GM19468 (cell line): ENCODE measurements around the gene ECEL1.
"Not testable (repeated sequence)": the region's sequence is repeated elsewhere in the genome, so short reads cannot be mapped to it uniquely, and the experiment has no call there.

Experiments used
- ATAC-seq: cut with Tn5 transposase; IDR thresholded peaks from one replicate; pipeline ENCODE4 v1.9.1; 2021; ENCODE audit warnings: mild to moderate bottlenecking, moderate library complexity, moderate number of reproducible peaks; ENCODE audit not compliant: unreplicated experiment; ENCODE audit errors: extremely low read depth

ECEL1 gene, protein sequence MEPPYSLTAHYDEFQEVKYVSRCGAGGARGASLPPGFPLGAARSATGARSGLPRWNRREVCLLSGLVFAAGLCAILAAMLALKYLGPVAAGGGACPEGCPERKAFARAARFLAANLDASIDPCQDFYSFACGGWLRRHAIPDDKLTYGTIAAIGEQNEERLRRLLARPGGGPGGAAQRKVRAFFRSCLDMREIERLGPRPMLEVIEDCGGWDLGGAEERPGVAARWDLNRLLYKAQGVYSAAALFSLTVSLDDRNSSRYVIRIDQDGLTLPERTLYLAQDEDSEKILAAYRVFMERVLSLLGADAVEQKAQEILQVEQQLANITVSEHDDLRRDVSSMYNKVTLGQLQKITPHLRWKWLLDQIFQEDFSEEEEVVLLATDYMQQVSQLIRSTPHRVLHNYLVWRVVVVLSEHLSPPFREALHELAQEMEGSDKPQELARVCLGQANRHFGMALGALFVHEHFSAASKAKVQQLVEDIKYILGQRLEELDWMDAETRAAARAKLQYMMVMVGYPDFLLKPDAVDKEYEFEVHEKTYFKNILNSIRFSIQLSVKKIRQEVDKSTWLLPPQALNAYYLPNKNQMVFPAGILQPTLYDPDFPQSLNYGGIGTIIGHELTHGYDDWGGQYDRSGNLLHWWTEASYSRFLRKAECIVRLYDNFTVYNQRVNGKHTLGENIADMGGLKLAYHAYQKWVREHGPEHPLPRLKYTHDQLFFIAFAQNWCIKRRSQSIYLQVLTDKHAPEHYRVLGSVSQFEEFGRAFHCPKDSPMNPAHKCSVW

DNA sequence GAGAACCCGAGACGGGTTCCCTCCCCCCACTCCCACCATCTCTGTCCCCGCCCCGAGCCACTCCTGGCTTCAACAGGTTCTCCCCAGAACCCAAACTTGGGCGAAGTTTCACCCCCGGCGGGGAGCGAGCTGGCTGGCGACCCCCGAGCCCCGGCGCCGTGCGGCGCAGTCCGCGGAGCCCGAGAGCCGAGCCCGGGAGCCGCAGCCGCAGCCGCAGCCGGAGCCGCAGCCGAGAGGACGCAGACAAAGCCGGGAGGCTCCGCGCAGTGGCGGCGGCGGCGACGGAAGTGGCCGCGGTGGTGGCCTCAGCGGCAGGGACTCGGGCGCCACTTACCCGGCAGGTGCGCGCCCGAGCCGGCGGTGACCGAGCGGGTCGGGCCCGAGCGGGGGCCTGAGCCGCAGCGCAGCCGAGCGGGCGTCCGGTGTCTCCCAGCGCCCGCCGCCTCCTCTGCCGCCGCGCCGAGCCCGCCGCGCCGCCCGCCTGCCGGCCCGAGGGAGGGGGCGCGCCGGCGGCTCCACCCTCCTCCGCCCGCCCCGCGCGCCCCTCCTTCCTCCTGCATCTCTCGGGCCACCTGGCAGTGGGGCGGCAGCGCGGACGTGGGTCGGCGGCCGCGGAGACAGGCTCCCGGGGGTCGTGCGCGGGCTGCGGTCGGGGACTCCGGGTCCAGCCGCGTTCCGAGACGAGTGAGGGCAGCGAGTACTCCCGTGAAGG is at the start of gene ECEL1:
TSS of gene ECEL1 (minus strand) at position 450 of the 712 bp plus-strand sequence. CDS start 1,181 bp downstream, outside the sequence.
- ATAC-seq = no peak

DNA sequence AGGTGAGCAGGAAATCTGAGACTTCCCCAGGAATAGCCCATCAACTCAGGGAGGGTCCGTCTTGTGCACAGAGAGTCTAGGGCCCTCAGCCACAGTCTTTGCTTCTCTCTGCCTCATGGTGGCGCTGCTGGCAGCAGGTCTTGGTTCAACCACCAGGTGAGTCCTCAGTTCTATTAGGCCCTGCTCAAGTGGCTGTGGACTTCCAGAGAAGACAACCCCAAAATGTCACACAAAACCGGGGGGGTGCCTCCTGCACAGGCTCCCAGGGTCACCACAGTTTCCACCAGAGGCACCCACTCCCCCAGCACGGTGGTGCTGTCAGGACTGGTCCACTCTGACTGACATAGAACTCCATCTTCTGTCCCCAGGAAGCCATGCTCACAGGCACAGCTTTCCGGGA is 49.4 kb upstream of the ECEL1 start:
- ATAC-seq = no peak

DNA sequence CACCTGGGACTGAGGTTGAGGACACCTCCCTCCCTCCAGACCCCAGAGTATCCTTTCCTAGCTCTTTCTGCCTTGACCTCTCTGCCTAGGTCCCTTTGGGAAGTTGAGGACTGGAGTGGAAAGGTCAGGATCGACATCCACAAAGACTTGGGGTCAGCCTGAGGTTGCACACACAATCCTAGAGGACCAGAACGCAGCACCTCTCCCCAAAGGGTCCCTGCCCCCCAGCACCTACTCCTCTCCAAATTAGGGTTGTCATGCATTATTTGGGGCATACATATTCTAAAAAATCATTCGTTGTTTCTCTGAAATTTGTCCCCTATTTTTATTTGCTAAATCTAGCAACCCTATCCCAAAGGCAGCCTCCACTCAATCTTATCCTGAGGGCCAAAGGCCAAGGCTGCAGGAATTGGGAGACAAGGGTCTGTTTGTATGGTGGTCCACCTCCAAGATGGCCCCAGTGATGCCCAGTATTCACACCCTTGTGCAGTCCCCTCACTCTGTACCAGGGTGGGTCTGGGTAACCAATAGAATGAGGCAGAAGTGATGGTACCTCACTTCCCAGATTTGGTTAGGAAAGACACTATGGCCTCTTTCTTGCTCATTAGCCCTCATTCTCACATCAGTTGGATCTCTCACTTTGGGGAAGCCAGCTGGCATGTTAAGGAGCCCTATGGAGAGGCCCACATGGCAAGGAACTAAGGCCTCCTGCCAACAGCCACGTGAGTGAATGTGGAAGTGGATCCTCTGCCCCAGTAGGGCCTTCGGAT is 48.3 kb upstream of the ECEL1 start:
- no peak for ATAC-seq

DNA sequence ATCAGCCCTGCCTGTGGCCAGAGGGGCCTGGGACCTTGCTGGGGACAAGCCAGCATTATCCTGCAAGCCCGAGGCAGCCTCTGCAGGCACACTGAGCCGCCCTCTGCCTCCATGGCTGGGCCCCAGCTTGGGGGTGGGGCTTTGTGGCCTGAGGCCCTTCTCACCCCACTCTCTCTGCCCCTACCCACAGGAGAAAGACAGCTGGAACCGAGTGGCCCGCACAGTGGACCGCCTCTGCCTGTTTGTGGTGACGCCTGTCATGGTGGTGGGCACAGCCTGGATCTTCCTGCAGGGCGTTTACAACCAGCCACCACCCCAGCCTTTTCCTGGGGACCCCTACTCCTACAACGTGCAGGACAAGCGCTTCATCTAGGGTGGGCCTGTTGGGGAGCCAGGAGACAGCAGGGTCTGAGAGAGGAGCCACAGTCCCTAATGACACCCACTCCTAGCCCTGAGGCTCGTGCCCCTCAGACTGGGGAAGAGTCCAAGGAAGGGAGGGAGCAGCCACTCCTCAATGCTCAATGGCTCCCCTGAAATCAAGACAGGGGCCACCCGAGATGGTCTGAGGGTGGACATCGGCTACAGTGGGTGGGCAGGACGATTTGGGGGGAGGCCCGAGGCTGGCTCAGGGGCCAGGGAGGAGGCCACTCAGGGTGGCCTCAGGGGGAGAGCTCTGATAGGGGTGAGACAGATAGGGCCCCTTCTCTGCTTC is 47.5 kb upstream of the ECEL1 start:
- ATAC-seq = no peak

DNA sequence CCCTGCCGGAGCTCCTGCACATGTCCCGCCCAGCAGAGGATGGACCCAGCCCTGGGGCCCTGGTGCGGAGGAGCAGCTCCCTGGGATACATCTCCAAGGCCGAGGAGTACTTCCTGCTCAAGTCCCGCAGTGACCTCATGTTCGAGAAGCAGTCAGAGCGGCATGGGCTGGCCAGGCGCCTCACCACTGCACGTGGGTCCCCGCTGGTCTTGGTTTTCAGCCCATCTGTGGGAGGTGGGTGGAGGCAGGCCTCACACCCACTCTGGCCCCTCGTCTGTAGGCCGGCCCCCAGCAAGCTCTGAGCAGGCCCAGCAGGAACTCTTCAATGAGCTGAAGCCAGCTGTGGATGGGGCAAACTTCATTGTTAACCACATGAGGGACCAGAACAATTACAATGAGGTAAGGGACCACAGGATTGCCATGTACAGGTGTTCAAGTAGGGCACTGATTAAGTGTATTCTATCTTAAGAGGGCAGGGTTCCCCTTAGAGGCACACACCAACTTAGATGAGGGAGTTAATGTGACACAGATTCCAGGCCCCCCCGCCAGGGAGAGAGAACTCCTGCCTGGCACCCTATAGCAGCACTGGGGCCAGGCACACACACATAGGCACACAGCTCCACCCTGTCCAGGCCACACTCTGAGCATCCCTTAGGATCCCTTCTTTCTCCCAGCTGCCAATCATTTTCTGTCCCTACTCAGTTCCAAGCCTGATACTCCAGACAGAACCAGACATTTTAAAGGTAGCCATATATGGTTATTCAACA is 46.5 kb upstream of the ECEL1 start:
- ATAC-seq = no peak

DNA sequence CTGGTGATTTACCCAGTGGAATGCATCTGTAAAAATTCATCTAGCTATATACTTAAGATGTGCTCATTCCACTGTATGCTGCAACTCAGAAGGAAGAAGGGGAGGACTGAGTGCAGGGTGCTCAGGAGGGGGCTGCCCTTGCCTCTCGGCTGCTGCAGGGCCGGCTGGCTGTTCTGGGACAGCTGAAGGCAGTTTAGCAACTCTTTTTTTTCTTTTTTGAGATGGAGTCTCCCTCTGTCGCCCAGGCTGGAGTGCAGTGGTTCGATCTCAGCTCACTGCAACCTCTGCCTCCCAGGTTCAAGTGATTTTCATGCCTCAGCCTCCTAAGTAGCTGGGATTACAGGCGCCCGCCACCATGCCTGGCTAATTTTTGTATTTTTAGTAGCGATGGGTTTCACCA is 45.2 kb upstream of the ECEL1 start:
- not testable (repeated sequence) for ATAC-seq

DNA sequence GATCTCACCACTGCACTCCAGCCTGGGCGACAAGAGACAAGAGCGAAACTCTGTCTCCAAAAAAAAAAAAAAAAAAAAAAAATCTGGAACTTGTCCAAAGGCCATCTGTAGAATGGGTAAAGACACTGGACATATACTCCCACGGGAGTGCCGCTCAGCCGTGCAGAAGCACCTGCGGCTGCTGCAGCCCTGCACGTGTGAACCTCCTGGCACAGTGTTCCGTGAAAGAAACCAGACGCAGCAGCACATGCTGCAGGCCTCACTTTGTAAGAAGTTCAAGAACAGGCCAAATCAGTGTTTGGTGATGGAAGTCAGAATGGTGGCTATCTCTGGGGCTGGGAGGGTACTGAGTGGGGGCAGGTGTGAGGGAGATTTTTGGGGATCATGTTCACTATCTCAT is 44.8 kb upstream of the ECEL1 start:
- ATAC-seq = no peak

DNA sequence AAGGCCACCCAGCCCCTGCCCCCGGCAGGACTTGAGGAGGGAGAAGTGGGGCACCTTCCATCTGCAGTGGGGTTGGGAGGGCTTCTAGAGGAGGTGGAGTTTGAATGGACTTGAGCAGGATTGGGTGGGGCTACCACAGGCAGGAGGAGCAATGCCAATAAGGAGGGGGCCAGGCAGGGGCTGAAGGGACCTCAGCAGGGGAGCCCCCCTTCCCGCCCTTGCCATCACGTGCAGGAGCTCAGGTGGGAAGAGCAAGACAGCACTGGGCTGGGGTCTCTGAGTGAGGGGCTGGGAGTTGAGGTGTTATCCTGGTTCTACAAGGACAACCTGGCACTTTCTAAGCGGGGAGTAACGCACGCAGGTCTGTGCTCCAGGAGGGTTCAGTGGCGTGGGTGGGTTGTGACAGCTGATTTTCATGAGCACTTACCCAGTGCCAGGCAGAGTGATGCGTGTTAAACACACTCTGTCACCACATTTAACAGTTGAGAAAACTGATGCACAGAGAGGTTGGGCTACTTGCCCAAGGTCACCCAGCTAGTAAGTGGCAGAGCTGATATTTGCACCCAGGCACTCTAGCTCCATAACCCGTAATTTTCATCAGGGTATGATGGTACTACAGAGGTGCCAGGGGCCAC is 43.1 kb upstream of the ECEL1 start:
- ATAC-seq = no peak

DNA sequence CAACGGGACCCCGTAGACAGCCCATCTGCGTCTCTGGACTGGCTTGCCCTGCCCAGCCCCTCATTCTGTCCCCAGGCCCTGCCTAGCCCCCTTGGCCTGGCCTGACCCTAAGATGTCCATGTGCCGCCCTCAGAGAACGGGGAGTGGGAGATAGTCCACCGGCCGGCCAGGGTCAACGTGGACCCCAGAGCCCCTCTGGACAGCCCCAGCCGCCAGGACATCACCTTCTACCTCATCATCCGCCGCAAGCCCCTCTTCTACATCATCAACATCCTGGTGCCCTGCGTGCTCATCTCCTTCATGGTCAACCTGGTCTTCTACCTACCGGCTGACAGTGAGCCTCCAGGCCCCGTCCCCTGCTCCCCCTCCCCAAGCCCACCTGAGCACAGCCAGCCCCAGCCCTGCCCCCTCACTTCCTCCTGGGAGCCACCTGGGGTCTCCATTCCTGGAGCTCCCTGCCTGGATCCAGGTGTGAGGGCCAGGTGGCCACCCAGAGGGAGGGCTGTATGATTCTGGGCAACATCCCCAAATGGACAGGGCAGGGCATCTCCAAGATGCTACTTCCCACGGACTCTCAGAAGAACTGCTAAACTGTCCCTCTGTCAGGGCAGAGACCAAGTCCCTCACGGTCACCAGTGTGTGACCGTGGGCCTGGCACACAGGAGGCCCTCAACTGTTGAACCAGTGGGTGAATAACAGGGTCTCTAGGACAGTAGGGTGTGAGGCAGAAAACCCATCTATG is 42.3 kb upstream of the ECEL1 start:
- ATAC-seq = no peak

DNA sequence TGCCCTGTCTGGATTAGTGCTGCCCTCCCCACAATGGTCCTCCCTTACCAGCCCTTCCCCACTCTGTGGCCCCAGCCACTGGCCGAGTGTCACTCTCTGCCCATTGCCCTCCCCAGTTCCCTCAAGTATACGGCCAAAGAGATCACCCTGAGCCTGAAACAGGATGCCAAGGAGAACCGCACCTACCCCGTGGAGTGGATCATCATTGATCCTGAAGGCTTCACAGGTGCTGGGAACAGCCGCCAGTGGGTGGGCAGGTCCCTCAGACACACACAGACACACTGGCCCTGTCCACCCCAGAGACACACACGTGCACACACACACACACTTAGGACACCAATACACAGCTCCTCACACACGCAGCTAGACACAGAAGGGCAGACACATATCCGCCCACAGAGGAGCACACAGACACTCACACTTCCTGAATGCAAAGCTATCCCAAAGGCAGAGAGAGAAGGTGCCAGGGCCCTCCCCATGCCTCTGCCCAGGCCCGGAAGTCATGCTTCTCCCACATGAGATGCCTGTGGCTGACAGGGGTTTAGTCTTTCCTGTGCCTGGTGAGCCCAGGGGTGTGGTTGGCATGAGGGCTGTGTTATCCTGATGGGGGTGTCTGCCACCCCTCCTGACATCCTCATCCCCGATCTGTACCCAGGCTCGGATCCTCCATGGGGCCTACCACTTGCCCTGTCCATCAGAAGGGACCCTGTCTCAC is 41.3 kb upstream of the ECEL1 start:
- ATAC-seq = no peak

DNA sequence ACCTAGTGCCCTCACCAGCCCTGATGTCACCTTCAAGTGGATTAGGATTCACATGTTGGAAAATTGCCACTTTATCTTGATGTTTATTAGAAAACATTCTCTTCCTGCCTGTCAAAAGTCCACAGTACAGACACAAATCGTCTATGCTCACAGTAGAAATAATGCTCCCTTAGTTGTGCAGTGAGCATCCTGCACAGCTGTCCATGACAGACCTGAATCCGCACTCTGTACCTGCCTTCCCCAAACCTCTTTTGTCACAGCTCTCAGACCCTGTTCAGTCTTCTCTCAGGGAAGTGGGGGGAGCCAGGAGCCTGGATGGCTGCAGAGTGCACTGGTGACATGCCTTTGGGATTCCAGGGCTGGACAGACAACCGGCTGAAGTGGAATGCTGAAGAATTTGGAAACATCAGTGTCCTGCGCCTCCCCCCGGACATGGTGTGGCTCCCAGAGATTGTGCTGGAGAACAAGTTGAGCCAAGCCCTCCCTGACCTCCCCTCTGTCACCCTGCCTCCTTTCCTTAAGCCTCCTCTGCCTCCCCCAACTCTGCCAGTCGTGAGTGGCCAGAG is 40.4 kb upstream of the ECEL1 start:
- ATAC-seq = no peak

DNA sequence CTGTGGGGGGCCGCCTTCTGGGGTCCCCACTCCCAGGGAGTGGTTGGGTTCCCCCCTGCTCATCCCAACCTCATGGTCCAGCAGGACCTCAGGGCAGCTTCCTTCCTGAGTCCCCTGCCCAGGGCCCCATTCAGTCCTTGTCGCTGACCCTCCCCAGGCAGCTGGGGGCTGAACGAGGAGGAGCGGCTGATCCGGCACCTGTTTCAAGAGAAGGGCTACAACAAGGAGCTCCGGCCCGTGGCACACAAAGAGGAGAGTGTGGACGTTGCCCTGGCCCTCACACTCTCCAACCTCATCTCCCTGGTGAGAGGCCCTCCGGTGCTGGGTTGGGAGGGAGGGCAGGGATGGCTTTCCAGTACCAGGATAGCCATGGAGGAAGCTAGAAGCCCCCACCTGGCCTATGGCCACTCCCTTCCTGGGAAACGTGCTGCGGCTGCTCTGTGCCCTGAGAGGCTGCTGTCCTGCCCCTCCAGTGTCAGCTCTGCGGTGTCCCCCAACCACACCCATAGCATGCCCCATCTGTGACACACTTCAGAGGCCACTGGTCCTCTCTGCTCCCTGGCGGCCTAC is 38.8 kb upstream of the ECEL1 start:
- no peak for ATAC-seq

DNA sequence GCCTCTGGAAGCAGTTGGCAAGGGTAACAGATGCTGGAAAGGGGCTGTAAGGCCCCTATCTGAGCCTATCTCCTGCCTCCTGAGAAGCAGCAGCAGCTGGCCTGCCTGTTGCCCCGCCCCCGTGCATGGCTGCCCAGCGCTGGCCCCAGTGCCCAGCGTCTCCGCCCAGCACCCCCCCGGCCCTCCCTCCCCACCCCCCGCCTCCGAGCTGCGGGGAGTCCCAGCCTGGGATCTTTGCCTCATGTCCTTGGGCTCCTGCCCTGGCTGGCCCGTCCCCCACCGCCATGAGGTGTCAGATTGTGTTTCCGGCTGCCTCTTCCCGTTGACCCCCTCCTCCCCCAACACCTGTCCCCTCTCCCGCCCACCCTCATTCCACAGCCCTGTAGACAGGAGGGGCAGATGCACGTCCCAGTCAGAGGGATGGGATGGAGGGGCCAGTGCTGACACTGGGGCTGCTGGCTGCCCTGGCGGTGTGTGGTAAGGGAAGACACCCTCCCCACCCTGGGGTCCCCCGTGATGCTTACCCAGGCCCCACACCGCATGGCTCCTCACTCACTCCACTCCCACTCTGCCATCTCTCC is 38.2 kb upstream of the ECEL1 start, which contains the start of gene CHRND:
TSS of gene CHRND (plus strand) at position 370 of the 581 bp plus-strand sequence. CDS start at position 426, 56 bp downstream.
- no peak for ATAC-seq

DNA sequence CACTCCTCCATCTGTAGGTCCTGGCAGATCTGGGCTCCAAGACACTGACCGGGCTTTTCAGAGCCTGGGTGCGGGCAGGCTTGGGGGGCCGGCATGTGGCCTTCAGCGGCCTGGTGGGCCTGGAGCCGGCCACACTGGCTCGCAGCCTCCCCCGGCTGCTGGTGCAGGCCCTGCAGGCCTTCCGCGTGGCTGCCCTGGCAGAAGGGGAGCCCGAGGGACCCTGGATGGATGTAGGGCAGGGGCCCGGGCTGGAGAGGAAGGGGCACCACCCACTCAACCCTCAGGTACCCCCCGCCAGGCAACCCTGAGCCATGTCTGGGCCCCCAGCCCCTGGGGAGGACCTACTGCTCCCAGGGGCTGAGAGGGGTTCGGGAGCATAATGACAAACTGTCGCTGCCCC is 37.6 kb upstream of the ECEL1 start:
- no peak for ATAC-seq

DNA sequence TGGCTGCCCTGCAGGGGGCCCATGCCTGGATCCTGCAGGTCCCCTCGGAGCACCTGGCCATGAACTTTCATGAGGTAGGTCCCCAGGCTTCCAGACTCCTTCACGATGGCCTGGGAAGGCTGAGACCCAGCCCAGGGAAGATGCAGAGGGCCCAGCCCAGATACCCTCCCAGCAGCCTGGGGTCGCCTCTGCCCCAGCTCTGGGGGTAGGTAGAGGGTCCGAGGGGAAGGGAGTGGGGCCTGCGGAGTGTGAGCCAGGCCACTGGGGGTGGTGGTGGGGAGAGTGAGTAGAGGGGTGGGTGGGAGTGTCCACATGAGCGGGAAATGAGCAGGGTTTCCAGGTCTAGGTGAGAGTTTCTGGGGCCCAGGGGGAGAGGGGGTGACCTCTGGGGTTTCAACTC is 37.1 kb upstream of the ECEL1 start:
- ATAC-seq = no peak
